WTC11 (cell line): ENCODE data around the gene NTNG2. TPM values are rescaled to one million over a fixed set of nuclear protein-coding genes. Genes with fewer than 3 reads are reported as not detected.

Experiments used
- ATAC-seq: fragments of 200-7000 bp; cut with Tn5 transposase; 2 replicates; pipeline ENCODE4 v1.10.0; 2021; ENCODE audit warnings: mild to moderate bottlenecking, moderate library complexity
- CTCF ChIA-PET: fragments of 300-600 bp; sonication (Branson Sonifier 250); formaldehyde crosslinking; loops from one replicate; lab custom pipeline; 2021; ENCODE audit warnings: antibody characterized with exemption; lab: Charles Lee
- POLR2A ChIA-PET: fragments of 350-600 bp; sonication (Branson Sonifier 250); formaldehyde crosslinking; loops from one replicate; lab custom pipeline; 2021; ENCODE audit warnings: antibody characterized with exemption; lab: Charles Lee
- DNase-seq: peaks from one replicate; pipeline ENCODE4 v3.0.0; 2021; ENCODE audit warnings: low spot score
- H3K27ac Mint-ChIP-seq: 2 replicates; pipeline ENCODE4 v1.8.0; 2021; ENCODE audit warnings: mixed read lengths
- H3K27me3 Mint-ChIP-seq: 2 replicates; pipeline ENCODE4 v1.8.0; 2021; ENCODE audit warnings: low read depth, mild to moderate bottlenecking, moderate library complexity, mixed read lengths
- H3K36me3 Mint-ChIP-seq: 2 replicates; pipeline ENCODE4 v1.8.0; 2021; ENCODE audit warnings: mixed read lengths
- H3K4me1 Mint-ChIP-seq: 2 replicates; pipeline ENCODE4 v1.8.0; 2022; ENCODE audit warnings: mixed read lengths
- H3K4me3 Mint-ChIP-seq: 2 replicates; pipeline ENCODE4 v1.8.0; 2021; ENCODE audit warnings: mild to moderate bottlenecking, moderate library complexity, mixed read lengths
- H3K9me3 Mint-ChIP-seq: 2 replicates; pipeline ENCODE4 v1.8.0; 2021; ENCODE audit warnings: mixed read lengths
- AFF4 ChIP-seq: sonication (generic); formaldehyde crosslinking; IDR thresholded peaks from 2 replicates; pipeline ENCODE4 v1.8.1; 2023; ENCODE audit warnings: mild to moderate bottlenecking, missing genetic modification reagents, borderline replicate concordance
- ARID4B ChIP-seq: sonication (generic); formaldehyde crosslinking; IDR thresholded peaks from 2 replicates; pipeline ENCODE4 v1.8.0; 2023; ENCODE audit warnings: missing genetic modification reagents, mild to moderate bottlenecking, borderline replicate concordance
- ATF6 ChIP-seq: sonication (generic); formaldehyde crosslinking; IDR thresholded peaks from 2 replicates; pipeline ENCODE4 v1.8.1; 2023; ENCODE audit warnings: mild to moderate bottlenecking, missing genetic modification reagents
- CTCF ChIP-seq: fragments of 200-600 bp; IDR thresholded peaks from 2 replicates; pipeline ENCODE4 v1.8.0; 2022; ENCODE audit warnings: antibody characterized with exemption
- ERG ChIP-seq: fragments of 250-450 bp; sonication (Bioruptor Pico); IDR thresholded peaks from 2 replicates; pipeline ENCODE4 v1.8.0; 2021; ENCODE audit warnings: mild to moderate bottlenecking
- ESRRA ChIP-seq: sonication (generic); formaldehyde crosslinking; IDR thresholded peaks from 2 replicates; pipeline ENCODE4 v1.8.1; 2022; ENCODE audit warnings: mild to moderate bottlenecking, missing genetic modification reagents, borderline replicate concordance
- ETV6 ChIP-seq: sonication (generic); formaldehyde crosslinking; IDR thresholded peaks from 2 replicates; pipeline ENCODE4 v1.8.1; 2022; ENCODE audit warnings: mild to moderate bottlenecking, missing genetic modification reagents
- HMGA2 ChIP-seq: fragments of 250-450 bp; sonication (Bioruptor Pico); IDR thresholded peaks from 2 replicates; pipeline ENCODE4 v1.4.0; 2021; ENCODE audit warnings: mild to moderate bottlenecking, moderate library complexity
- MXD4 ChIP-seq: fragments of 250-450 bp; sonication (Bioruptor Pico); IDR thresholded peaks from 2 replicates; pipeline ENCODE4 v1.8.0; 2021; ENCODE audit warnings: mild to moderate bottlenecking, moderate library complexity, borderline replicate concordance
- NFATC4 ChIP-seq: fragments of 250-450 bp; sonication (Bioruptor Pico); IDR thresholded peaks from 2 replicates; pipeline ENCODE4 v1.9.0; 2021; ENCODE audit warnings: mild to moderate bottlenecking
- NR2C2 ChIP-seq: sonication (generic); formaldehyde crosslinking; IDR thresholded peaks from 2 replicates; pipeline ENCODE4 v1.8.0; 2022; ENCODE audit warnings: mild to moderate bottlenecking, missing genetic modification reagents
- PREB ChIP-seq: sonication (generic); formaldehyde crosslinking; IDR thresholded peaks from 2 replicates; pipeline ENCODE4 v1.8.1; 2022; ENCODE audit warnings: mild to moderate bottlenecking, missing genetic modification reagents, moderate library complexity, borderline replicate concordance
- SMAD3 ChIP-seq: sonication (generic); formaldehyde crosslinking; IDR thresholded peaks from 2 replicates; pipeline ENCODE4 v1.8.0; 2022; ENCODE audit warnings: missing genetic modification reagents, mild to moderate bottlenecking, borderline replicate concordance
- SP1 ChIP-seq: sonication (generic); formaldehyde crosslinking; conservative IDR thresholded peaks from 2 replicates; pipeline ENCODE4 v1.8.1; 2022; ENCODE audit warnings: missing genetic modification reagents
- ZBTB43 ChIP-seq: sonication (generic); formaldehyde crosslinking; IDR thresholded peaks from 2 replicates; pipeline ENCODE4 v1.8.1; 2023; ENCODE audit warnings: mild to moderate bottlenecking, missing genetic modification reagents
- ZNF281 ChIP-seq: sonication (generic); formaldehyde crosslinking; IDR thresholded peaks from 2 replicates; pipeline ENCODE4 v1.8.0; 2023; ENCODE audit warnings: mild to moderate bottlenecking, missing genetic modification reagents
- total RNA-seq: library from RNA; stranded (reverse); gene quantifications from 3 replicates; pipeline ENCODE4 v1.2.3, GENCODE V29; 2021

The NTNG2 gene
- total RNA-seq, 1 experiment from 2014 or later = 3.1 TPM

- TF ChIP-seq ZNF281 (CRISPR knock-in tag) (no peak), ETV6 (no peak), ESRRA (no peak)
These were observed 68.7 kb downstream of the NTNG2 start (continued) for GRCh38 chr9:132230605-132231004.

- DNase-seq = no peak
- TF ChIP-seq ATF6 (CRISPR knock-in tag) (no peak), ARID4B (CRISPR knock-in tag) (no peak), SP1 (CRISPR knock-in tag) (no peak), ZBTB43 (CRISPR knock-in tag) (no peak), NFATC4 (no peak), PREB (CRISPR knock-in tag) (no peak), MXD4 (no peak), NR2C2 (CRISPR knock-in tag) (no peak), AFF4 (CRISPR knock-in tag) (no peak), ERG (CRISPR knock-in tag) (no peak), HMGA2 (no peak), CTCF (no peak), SMAD3 (CRISPR knock-in tag) (no peak)
These were observed 69.3 kb downstream of the NTNG2 start for GRCh38 chr9:132231019-132231701.

More at GRCh38 chr9:132231019-132231701, 69.3 kb downstream of the NTNG2 start:
- CTCF ChIA-PET = interaction anchor here (0.6 to 3.1 kb wide), 2 partner anchors 44 to 61 kb away, joined by 4 to 10 read pairs; no protein-coding TSS in a partner anchor
- Mint-ChIP-seq H3K36me3 (no peaks in the 10 kb centered on the region), H3K4me1 (peaks cover 3% of the 10 kb centered on the region; the same call in 1 of the 2 replicates), H3K9me3 (no peaks in the 10 kb centered on the region), H3K27ac (no peak overlapping the region), H3K27me3 (no peaks in the 10 kb centered on the region), H3K4me3 (no peak overlapping the region)
- POLR2A ChIA-PET = no interaction called here
- ATAC-seq = no peak
